KMS-11 (cell line): ENCODE measurements around the gene CRB2.

ENCODE experiments used
- H2AFZ ChIP-seq: fragments of 200-600 bp; sonication (generic); 2 replicates; pipeline ENCODE4 v1.6.1; 2016; ENCODE audit warnings: antibody characterized with exemption, mixed run types, low read depth
- H3K27ac ChIP-seq: fragments of 200-600 bp; sonication (generic); 2 replicates; pipeline ENCODE4 v1.6.1; 2016; ENCODE audit warnings: mild to moderate bottlenecking, mixed run types
- H3K27me3 ChIP-seq: fragments of 200-600 bp; sonication (generic); 2 replicates; pipeline ENCODE4 v1.6.1; 2017; ENCODE audit warnings: mild to moderate bottlenecking, low read depth, mixed run types, moderate library complexity; ENCODE audit not compliant: insufficient read depth
- H3K36me3 ChIP-seq: fragments of 200-600 bp; sonication (generic); 2 replicates; pipeline ENCODE4 v1.6.1; 2017; ENCODE audit warnings: mild to moderate bottlenecking, mixed run types; ENCODE audit not compliant: insufficient read depth
- H3K4me1 ChIP-seq: fragments of 200-600 bp; sonication (generic); 2 replicates; pipeline ENCODE4 v1.6.1; 2016; ENCODE audit warnings: mild to moderate bottlenecking, low read depth, mixed run types; ENCODE audit not compliant: poor library complexity, severe bottlenecking
- H3K4me2 ChIP-seq: fragments of 200-600 bp; sonication (generic); 2 replicates; pipeline ENCODE4 v1.7.0; 2016; ENCODE audit warnings: mild to moderate bottlenecking, mixed run types
- H3K4me3 ChIP-seq: fragments of 200-600 bp; sonication (generic); IDR thresholded peaks from 2 replicates; pipeline ENCODE4 v1.6.1; 2017; ENCODE audit warnings: low read depth, low read length, mixed read lengths; ENCODE audit not compliant: insufficient read depth
- H3K79me2 ChIP-seq: fragments of 200-600 bp; sonication (generic); 2 replicates; pipeline ENCODE4 v1.6.1; 2016; ENCODE audit warnings: low read depth, mixed run types; ENCODE audit not compliant: insufficient read depth
- H3K9ac ChIP-seq: fragments of 200-600 bp; sonication (generic); 2 replicates; pipeline ENCODE4 v1.6.1; 2016; ENCODE audit warnings: mild to moderate bottlenecking, mixed run types
- H4K20me1 ChIP-seq: fragments of 200-600 bp; sonication (generic); 2 replicates; pipeline ENCODE4 v1.6.1; 2016; ENCODE audit warnings: mild to moderate bottlenecking, mixed run types; ENCODE audit not compliant: insufficient read depth
- TF ChIP-seq, protein P1 (sequence below): fragments of 200-600 bp; sonication (generic); conservative IDR thresholded peaks from 2 replicates; pipeline ENCODE4 v1.6.1; 2017; ENCODE audit warnings: low read depth, mild to moderate bottlenecking, antibody characterized with exemption, low read length, moderate library complexity, mixed read lengths

Gene CRB2

DNA sequence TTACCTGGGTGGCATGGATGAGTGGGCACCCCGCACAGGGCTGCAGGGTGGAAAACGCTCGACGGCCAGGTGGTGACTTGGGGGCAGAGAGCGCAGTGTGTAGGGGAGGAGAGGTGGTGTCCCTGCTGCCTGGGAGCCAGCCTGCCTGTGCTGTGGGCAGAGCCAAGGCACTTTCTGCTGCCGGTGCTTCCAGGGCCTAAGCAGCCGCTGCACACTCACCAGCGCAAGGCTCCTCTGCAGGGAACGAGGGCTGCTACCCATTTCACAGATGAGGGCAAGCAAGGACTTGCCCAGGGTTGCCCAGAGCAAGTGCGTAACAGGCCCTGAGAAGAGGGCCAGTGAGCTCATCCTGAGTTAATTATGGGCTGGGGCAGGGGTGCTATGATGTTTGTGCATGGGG lies 62.5 kb downstream of the CRB2 start:
- no peaks in the 10 kb centered on the region for H4K20me1 ChIP-seq
- H3K27me3 ChIP-seq: no peaks in the 10 kb centered on the region
- H3K4me3 ChIP-seq: no peak overlapping the region
- H3K79me2 ChIP-seq: no peaks in the 10 kb centered on the region
- no peak overlapping the region for H3K27ac ChIP-seq
- H3K9ac ChIP-seq: no peak overlapping the region
- no peak overlapping the region for H2AFZ ChIP-seq
- H3K4me2 ChIP-seq: no peak overlapping the region
- no peaks in the 10 kb centered on the region for H3K36me3 ChIP-seq
- TF ChIP-seq, protein P1, sequence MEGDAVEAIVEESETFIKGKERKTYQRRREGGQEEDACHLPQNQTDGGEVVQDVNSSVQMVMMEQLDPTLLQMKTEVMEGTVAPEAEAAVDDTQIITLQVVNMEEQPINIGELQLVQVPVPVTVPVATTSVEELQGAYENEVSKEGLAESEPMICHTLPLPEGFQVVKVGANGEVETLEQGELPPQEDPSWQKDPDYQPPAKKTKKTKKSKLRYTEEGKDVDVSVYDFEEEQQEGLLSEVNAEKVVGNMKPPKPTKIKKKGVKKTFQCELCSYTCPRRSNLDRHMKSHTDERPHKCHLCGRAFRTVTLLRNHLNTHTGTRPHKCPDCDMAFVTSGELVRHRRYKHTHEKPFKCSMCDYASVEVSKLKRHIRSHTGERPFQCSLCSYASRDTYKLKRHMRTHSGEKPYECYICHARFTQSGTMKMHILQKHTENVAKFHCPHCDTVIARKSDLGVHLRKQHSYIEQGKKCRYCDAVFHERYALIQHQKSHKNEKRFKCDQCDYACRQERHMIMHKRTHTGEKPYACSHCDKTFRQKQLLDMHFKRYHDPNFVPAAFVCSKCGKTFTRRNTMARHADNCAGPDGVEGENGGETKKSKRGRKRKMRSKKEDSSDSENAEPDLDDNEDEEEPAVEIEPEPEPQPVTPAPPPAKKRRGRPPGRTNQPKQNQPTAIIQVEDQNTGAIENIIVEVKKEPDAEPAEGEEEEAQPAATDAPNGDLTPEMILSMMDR: no peak
- no peaks in the 10 kb centered on the region for H3K4me1 ChIP-seq

DNA sequence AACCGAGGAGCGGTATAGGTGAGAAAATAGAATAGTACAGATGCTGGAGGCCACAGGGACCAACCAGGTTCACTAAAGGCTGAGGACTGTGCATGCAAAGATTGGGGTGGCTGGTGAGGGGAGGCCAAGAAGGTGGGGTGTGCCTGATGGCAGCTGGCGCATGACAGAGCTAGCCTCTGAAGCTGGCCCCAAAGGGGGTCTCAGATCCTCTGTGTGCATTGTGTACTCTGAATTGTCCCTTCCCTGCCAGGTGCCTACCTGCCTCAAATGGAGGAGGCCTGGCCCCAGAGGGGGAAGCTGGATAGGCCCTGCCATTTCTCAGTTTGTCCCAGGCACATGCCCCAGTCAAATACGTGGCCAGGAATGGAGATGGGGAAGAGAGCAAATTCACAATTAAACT lies 63.1 kb downstream of the CRB2 start:
- Histone ChIP-seq H3K27me3 (no peaks in the 10 kb centered on the region), H3K4me2 (no peak overlapping the region), H3K4me1 (no peaks in the 10 kb centered on the region), H3K4me3 (no peak overlapping the region), H3K36me3 (no peaks in the 10 kb centered on the region), H3K9ac (no peak overlapping the region), H2AFZ (no peak overlapping the region), H3K27ac (no peak overlapping the region), H3K79me2 (no peaks in the 10 kb centered on the region), H4K20me1 (no peaks in the 10 kb centered on the region)
- TF ChIP-seq, protein P1: no peak

DNA sequence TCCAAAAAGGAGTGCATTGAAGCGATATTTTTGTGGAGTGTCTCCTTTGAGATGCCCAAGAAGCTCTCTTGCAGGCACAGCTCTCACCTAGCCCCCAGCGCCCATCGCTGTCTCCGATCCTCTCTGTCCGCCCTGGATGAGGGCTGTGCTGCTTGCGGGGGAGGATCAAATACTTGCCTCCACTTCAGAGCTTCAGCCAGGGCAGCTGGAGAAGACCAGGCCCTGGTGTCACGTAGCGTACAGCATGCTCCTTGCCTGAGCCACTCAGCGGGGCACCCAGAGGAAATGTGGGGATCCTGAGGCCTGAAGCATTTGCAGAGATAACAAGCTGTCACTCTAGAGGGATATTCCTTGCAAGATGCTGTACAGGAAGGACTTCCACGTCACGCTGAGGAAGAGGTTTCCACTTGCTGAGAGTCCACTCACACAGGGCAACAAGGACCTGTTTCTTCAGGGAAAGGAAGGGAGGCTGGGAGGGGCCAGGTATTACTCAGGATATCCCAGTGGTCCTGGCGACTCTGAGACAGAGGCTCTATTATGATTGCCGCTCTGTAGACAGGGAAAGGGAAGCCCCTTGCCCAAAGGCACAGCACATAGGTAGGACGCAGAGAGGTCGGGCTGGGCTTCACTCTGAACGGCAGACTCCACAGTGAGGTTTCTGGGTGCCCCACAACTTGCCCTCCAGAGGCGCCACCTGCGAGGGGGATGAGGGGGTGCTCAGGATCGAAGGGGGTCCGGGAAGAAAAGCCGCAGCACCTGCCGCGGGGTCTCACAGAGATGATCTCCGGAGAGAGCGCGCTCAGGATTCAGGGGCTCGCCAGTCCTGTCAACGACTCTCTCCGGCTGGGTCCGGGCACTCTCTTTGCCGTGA lies 64.0 kb downstream of the CRB2 start:
- TF ChIP-seq, protein P1: no peak
- Histone ChIP-seq H3K27me3 (no peaks in the 10 kb centered on the region), H3K79me2 (no peaks in the 10 kb centered on the region)

DNA sequence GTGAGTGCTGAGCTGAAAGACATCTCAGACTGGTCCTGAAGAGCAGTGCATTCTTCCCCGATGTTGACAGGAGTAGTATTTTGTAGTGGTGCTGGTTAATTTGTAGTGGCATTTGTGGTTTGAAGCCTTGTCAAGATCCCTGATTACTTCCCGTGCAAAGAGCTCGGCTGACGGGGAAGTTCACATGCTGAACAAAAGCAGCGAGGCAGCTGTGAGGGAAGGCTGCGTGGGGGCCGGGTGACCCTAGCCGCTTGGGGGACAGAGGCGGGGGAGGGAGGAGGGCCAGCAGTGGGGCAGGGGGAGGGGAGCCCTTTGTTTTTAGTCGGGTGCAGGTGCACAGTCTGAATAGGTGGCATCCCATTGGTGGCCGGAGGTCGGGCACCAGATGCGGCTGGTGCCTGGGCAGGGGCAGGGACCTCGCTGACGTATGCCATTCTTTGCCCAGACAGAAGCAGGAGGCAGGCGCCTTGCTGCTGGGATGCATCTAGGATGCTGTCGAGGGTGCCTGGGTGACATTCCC lies 64.7 kb downstream of the CRB2 start:
- no peaks in the 10 kb centered on the region for H4K20me1 ChIP-seq
- H3K9ac ChIP-seq: no peak overlapping the region
- no peak overlapping the region for H3K4me3 ChIP-seq
- TF ChIP-seq, protein P1: no peak
- H3K4me2 ChIP-seq: no peak overlapping the region
- H3K36me3 ChIP-seq: no peaks in the 10 kb centered on the region
- no peak overlapping the region for H3K27ac ChIP-seq
- no peak overlapping the region for H2AFZ ChIP-seq
- no peaks in the 10 kb centered on the region for H3K4me1 ChIP-seq
- H3K79me2 ChIP-seq: no peaks in the 10 kb centered on the region
- no peaks in the 10 kb centered on the region for H3K27me3 ChIP-seq

More for the DNA sequence above, 64.0 kb downstream of the CRB2 start:
- Histone ChIP-seq H3K9ac (no peak overlapping the region), H2AFZ (no peak overlapping the region), H3K27ac (no peak overlapping the region), H4K20me1 (no peaks in the 10 kb centered on the region), H3K36me3 (no peaks in the 10 kb centered on the region), H3K4me2 (no peak overlapping the region), H3K4me1 (no peaks in the 10 kb centered on the region), H3K4me3 (no peak overlapping the region)
